DMS79 (cell line): Measurements from ENCODE around the gene CTBP1.

Experiments used
- DNase-seq: peaks from one replicate; lab custom pipeline; 2025; lab: John Stamatoyannopoulos, UW

The CTBP1 gene

GRCh38 chr4:1222938-1223690, 25.8 kb downstream of the CTBP1 start:
- DNase-seq, result no peak

GRCh38 chr4:1222036-1222789, 26.7 kb downstream of the CTBP1 start:
- DNase-seq, result no peak

DNA sequence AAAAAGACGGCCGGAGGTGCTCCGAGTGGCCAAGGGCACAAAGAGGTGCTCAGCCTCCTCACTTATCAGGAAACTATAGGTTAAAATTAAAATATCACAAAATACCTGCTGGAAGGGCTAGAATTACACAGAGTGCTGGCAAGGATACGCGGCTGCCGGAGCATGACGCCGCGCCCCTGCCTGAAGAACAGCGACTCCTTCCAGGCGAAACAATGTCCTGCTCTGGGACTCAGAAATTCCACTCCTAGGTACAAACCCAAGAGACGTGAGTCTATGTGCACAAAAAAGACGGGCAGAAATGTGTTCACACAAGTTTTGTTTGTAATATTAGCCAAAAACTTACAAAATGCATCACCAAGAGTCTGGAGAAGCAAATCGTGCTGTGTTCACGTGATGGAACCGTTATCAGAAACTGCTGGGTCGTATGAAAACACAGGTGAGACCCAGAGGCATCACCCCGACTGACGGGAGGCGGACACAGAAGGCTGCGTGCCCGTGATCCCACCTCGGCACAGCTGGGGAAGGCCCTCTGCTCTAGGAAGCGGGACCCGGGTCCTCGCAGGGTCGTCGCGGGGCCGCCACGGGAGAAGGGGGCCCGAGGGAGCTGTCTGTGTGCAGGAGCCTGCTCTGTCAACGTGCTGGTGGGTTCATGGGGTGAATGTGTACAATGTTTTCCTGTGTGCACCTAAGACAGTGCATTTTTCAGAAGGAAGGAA, 27.6 kb downstream of the CTBP1 start:
- no peak for DNase-seq

GRCh38 chr4:1220566-1220965, 28.4 kb downstream of the CTBP1 start:
- no peak for DNase-seq

- DNase-seq, result no peak
Observed at GRCh38 chr4:1219566-1219950, 29.4 kb downstream of the CTBP1 start.

GRCh38 chr4:1218634-1219565, 30.0 kb downstream of the CTBP1 start:
- peak; percentile 0 for DNase-seq

DNA sequence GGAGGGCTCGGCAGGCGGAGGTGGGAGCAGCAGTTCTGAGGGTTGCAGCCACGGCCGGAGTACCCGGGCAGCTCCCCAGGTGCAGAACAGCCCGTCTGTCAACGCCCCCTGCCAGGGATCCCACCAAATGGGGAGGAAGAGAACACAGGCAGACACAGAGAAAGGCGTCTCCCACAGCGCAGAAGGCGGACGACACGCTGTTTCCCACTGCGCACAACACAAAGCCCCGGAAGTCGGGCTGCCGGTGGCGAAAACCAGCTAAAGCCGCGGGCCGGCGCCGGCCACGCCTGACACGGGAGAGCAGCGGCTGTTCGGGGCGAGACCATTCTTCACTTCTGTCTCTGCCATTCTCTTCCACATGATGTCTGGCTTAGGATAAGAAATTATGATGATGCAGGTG, 31.6 kb downstream of the CTBP1 start:
- DNase-seq, result no peak

GRCh38 chr4:1216869-1217294, 32.0 kb downstream of the CTBP1 start:
- DNase-seq, result no peak

DNA sequence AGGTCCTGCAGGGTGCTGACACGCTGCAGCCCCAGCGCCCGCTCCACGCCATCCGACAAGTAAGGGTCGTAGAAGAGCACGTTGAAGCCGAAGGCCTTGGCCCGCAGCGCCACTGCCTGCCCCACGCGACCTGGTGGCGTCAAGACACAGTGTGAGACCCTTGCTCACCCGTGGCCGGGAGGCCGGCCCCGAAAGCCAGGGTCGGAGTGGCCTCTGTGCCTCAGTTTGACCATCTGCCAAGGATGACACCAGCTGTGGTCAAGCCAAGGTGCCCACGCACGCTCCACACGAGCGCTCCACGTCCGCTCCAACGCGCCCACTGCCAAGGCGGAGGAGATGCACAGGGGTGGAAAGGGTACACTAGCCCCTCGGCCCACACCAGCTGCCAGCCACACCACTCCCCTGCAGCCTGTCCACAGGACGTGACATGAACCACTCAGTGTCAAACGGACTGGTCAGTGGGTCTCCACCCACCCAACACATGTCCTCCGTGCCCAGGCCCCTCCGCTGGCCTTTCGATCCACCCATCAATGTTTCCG, 32.8 kb downstream of the CTBP1 start:
- DNase-seq, result no peak

- no peak for DNase-seq
Observed at GRCh38 chr4:1215141-1216075, 33.5 kb downstream of the CTBP1 start.

DNA sequence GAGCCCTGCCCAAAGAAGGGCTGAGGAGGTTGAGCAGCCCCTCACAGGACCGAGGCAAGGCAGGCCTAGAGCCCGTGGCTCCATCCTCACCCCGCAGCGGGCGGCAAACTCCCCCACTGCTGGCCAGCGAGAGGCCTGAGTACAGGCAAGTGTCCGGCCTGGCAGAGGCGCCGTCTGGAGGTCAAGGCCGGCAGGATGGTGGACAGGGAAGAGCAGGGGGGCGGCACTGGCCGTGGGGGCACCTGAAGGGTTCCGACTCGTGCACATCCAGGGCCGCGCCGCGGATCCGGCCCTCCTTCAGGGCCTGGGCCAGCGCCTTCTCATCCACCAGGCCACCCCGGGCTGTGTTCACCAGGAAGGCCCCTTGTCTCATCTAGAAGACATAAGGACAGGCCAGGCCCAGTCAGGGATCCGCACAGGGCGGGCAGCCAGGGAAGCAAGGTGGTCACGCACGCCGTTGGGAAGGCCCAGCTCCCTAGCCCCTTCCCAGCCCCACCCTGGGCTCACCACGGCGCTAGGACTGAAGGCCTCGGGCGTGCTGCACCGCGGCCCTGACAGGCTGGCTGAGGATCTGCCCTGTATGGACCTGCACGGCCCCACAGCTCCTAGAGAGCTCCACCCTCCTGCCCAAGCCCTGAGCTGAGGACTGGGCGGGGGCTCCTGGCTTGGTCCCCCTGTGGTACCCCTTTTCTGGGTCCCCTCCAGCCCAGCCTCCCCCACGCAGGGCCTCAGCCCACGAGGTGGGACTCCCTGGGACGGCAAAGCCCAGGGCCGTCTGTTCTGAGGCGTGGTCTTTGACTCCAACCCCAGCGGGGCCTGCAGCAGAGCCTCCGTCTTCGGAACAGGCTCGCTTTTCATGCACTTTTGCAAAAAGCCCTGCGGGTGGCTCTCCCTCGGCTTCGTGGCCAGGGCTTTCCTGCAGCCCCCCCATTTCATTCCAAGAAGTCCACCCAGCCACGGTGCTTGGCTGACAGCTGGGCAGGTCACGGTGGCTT, 34.5 kb downstream of the CTBP1 start:
- no peak for DNase-seq

DNA sequence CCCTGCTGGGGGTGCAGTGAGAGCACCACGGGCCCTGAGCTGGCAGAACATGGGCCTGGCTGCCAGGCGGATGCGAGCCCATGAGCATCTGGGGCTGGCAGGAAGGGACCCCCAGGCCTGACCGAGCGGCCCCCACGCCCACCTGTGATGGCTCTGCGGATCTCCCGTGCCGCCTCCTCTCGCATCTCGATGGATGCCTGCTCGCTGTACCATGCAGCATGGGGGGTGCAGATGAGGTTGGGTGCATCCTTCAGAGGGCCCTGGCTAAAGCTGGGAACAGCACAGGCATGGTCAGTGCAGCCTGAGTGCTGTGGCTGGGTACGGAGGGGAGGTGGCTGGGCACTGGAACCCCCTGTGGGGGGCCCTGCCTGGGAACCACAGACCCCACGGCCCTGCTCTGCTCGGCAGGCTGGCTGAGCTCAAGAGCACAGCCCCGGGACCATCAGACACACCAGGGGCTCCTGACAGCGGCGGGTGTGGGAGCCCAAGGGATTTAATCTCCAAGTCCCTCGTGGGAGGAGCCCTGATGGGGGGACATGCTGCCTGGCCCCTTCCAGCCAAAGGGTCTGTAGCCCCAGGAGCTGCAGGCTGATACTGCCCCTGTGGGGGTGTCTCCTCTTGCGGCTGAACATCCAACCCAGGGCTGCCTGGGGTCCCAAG, 35.5 kb downstream of the CTBP1 start:
- no peak for DNase-seq

DNA sequence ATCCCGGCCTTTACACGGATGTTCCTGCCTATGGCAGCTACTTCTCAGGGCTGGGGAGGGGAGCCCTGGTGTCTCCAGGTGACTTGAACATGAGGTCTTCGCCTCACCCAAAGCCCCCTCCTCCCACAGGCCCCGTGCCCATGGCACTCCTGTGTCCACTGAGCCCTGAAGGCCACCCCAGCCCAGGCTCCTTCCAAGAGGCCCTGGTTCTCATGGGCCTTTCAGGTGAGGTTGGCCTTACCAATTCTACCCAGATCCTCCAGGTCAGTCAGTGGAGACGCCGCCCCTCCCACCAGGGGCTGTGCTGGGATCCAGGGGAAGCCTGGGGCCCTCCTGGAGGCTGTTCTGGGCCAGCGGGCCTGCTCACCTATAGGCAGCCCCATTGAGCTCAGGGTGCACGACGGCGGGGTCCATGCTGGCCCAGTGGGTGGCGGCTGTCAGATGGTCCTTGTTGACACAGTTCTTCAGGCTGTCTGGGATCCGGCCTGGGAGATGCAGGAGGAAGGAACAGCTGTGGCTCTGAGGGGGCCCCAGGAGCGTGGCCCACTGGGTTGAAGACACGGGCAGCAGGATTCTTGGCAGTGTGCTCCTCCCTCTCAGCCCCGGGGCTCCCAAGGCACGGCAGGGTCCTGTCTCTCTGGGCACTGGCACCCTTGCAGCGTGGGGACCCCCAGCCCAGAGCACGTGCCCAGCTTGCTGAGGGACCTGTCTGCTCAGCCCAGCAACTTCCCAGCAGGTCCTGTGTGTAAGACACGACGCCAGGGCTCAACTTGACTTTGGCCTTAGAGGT, 36.2 kb downstream of the CTBP1 start:
- no peak for DNase-seq

GRCh38 chr4:1211891-1212545, 36.9 kb downstream of the CTBP1 start:
- no peak for DNase-seq

- no peak for DNase-seq
Observed at GRCh38 chr4:1211371-1211770, 37.6 kb downstream of the CTBP1 start.

DNA sequence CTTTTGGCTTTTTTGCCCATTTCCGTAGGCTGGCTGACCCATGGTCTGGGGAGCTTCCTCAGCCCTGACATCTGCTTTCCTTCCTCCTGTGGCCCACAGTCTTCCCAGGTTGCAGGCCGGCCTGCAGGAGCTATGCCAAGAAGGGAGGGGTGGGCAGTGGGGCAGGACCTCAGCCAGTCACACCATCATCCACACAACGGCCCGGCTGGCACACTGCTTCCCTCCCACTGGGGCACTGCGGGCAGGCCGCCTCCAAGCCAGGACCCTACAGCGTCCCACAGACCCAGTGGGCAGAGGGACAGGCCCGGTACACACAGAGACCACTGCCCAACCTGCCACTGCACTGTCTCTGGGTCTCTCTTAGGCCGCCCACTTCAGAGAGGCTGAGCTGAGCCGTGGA, 38.0 kb downstream of the CTBP1 start:
- DNase-seq, result no peak

DNA sequence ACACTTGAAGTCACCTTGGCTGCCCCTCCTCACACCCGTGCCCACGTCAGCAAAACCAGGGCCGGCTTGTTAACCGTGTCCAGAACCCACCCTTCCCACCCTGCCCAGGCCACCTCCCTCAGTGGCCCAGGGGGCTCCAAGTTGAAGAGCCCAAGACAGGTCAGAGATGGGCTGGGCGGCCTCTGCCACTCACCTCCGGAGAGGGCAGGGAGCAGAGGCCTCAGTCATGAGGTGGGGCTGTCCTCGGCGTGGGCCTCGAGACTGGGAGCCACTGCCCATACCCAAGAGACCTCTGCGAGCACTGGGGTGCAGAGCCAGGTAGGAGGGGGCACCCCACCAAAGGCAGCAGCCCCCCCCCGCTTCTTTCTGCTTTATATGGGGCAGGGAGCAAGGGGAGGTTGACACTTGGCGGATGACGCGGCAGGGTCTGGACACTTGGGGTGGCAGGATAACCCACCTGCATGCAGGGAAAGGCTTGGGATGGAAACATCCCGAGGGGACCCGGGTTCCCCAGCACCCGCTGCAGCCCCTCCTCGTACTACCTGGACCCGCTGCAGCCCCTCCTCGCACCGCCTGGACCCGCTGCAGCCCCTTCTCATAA, 38.6 kb downstream of the CTBP1 start:
- no peak for DNase-seq
